HG02798 (cell line): ENCODE results near the gene AFP.
"Not testable (repeated sequence)": the region's sequence is repeated elsewhere in the genome, so short reads cannot be mapped to it uniquely, and the experiment has no call there.

ENCODE experiments used
- ATAC-seq: cut with Tn5 transposase; IDR thresholded peaks from one replicate; pipeline ENCODE4 v1.9.1; 2021; ENCODE audit warnings: mild to moderate bottlenecking; ENCODE audit not compliant: unreplicated experiment, poor library complexity

Gene AFP

DNA sequence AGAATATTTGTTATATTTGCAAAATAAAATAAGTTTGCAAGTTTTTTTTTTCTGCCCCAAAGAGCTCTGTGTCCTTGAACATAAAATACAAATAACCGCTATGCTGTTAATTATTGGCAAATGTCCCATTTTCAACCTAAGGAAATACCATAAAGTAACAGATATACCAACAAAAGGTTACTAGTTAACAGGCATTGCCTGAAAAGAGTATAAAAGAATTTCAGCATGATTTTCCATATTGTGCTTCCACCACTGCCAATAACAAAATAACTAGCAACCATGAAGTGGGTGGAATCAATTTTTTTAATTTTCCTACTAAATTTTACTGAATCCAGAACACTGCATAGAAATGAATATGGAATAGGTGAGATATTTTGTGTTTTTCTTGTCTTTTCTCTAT is at the start of gene AFP:
Gene AFP (plus strand): TSS at position 238 of the 400 bp plus-strand sequence. CDS start 42 bp downstream, at position 280.
- no peak for ATAC-seq

DNA sequence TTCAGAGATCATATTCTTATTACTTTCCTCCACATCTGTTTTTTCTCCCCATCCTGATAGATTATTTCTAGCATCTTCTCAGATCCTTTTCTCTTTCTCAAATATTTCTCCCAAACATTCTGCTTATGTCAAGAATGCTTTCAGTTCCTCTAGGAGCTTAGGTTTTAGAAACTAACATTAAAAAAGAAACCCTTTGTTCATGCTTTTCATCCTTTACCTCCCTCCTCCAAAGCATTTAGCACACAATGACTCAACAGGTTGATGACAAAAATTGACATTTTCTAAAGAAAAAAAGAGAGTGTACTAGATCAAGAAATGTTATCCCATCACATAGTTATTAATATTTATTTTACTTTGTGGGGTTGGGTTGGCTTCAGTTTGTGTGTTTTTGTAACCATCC is 48.5 kb upstream of the AFP start:
- ATAC-seq, result no peak

DNA sequence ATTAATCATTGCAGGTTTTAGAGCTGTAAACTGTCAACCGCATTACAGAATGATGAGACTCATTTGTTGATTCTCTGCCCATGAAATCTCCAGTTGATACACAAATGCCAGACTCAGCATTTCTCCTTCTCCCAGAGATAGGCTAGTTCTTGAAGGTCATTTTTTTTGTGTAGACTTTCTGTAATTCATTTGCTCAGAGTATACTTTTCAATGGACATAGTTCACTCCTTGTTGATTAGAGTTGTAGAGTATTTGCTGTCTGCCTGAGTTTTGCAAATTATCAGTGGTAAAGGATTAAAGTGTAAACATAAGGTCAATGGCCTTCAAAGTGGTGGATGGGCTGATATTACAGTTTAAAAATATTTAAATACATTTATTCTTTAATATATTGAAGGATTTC is 47.1 kb upstream of the AFP start:
- ATAC-seq, result no peak

DNA sequence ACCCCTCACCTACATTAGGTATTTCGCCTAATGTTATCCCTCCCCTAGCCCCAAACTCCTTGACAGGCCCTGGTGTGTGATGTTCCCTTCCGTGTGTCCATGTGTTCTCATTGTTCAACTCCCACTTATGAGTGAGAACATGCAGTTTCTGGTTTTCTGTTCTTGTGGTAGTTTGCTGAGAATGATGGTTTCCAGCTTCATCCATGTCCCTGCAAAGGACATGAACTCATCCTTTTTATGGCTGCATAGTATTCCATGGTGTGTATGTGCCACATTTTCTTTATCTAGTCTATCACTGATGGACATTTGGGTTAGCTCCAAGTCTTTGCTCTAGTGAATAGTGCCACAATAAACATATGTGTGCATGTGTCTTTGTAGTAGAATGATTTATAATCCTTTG is 46.4 kb upstream of the AFP start:
- not testable (repeated sequence) for ATAC-seq

DNA sequence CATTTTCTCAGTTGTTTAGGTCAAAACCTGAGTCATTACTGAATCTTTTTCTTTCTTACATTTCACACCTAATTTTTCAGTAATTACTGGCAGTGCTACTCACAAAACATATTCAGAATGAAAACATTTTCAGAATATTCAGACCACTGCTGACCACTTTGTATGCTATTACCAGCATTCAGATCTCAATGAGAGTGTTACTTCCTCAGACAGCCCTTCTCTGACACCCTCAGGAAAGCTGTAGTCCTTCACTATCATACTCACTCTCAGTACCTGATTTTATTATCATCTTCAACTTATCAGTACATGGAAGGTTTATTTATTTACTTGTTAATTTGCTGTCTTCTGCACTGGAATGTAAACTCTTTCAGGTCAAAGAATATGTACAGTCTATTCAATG is 44.2 kb upstream of the AFP start:
- ATAC-seq, result no peak

DNA sequence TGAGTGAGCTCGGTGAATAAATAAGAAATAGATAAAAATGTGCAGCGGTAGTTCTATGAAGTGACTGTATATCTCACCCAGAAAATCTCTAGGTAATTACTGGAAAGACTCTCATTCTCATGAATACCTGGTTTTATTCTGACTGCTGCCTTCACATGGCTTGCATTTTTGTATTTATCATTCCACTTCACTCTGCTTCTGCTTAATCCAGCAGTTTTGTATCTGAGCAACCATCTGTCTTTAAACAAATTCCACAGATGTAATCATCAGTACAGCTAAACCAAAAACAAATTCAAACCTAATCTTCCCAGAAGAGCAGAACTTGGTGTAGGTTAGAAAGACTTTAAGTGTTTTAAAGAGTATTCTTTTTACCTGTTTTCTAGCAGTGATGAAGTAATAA is 43.1 kb upstream of the AFP start:
- no peak for ATAC-seq

DNA sequence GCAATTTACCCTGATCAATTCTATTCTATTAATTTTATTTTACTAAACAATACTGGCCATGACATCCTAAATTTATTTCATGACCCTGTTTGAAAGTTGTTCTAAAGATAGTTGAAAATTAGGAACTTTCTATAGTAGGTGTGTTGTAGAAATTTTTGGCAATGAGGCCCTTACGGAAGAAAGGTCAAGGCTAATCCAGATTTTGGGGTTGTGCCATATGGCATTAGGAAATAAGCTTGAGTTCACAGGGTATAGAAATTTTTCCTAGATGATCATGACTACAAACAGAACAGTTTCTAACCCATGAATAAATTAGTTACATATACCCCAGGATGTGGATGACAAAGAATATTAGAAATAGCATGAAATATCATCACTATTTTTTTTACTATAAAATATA is 39.7 kb upstream of the AFP start:
- no peak for ATAC-seq

DNA sequence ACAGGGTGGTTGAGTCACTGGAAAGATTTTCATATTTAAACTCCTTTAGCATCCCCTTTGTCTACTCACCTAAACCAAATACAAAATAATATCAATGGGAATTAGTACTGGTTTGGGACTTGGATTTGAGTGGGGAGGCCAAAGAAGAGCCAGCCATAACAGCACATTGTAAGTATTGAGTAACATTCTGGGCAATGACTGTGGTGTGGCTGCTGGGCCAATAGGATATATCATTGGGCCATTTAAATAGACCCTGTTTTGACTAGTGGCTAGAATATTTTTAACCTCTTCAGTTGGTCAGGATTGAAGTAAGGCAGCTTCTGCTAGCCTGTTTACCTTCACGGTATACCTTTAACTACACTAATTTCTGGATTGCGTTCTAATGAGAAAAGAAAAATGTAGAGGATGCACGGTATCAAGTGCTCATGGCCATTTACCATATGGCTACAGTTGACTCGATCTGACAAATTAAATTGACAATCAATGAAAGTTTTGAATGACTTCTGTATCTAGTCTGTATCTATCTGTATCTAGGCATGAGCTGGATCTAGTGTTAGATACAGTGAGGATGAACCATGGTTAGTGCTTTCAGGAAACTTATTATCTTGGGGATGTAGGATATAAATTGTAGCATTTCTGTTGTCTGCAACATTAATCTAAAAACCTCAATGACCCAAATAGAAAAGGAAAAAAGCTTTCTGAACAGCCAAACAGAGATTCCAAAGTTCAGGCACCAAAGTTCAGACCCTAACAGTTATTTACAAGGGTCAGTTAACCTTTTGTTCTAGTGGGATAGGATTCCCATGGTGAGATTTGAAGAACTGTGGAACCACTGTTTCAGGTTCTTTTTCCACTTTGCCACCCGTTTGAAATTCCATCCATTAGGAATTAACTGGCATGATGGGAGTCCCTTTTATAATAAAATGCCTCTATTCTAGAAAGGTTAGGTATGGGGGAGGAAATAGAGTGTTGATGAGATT is 38.7 kb upstream of the AFP start:
- no peak for ATAC-seq

DNA sequence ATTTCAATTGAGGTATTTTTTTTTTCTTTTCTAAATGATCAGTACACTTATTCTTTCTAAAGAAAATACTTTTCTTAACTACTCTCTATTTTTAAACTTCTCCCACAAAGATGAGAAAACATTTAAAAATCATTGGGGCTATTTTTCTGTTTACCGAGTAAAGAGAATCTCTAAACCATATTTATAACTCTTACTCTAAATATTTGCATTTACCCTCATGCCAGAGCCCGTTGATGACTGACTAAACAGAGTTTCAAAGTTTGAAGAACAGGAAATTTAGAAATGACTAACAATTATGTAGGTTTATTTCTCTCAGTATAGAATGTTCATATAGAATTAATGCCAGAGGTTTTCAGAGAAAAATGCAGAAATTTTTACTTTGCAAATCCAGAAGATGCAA is 34.6 kb upstream of the AFP start:
- ATAC-seq, result no peak

DNA sequence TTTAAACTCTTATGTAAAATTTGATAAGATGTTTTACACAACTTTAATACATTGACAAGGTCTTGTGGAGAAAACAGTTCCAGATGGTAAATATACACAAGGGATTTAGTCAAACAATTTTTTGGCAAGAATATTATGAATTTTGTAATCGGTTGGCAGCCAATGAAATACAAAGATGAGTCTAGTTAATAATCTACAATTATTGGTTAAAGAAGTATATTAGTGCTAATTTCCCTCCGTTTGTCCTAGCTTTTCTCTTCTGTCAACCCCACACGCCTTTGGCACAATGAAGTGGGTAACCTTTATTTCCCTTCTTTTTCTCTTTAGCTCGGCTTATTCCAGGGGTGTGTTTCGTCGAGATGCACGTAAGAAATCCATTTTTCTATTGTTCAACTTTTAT is 32.0 kb upstream of the AFP start, which contains the start of gene ALB:
Gene ALB (plus strand): TSS at position 246 of the 400 bp plus-strand sequence. CDS start 41 bp downstream, at position 287.
- ATAC-seq, result no peak

DNA sequence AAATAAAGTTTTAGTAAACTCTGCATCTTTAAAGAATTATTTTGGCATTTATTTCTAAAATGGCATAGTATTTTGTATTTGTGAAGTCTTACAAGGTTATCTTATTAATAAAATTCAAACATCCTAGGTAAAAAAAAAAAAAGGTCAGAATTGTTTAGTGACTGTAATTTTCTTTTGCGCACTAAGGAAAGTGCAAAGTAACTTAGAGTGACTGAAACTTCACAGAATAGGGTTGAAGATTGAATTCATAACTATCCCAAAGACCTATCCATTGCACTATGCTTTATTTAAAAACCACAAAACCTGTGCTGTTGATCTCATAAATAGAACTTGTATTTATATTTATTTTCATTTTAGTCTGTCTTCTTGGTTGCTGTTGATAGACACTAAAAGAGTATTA is 31.6 kb upstream of the AFP start:
- no peak for ATAC-seq

DNA sequence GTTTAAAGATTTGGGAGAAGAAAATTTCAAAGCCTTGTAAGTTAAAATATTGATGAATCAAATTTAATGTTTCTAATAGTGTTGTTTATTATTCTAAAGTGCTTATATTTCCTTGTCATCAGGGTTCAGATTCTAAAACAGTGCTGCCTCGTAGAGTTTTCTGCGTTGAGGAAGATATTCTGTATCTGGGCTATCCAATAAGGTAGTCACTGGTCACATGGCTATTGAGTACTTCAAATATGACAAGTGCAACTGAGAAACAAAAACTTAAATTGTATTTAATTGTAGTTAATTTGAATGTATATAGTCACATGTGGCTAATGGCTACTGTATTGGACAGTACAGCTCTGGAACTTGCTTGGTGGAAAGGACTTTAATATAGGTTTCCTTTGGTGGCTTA is 30.9 kb upstream of the AFP start:
- ATAC-seq, result no peak

DNA sequence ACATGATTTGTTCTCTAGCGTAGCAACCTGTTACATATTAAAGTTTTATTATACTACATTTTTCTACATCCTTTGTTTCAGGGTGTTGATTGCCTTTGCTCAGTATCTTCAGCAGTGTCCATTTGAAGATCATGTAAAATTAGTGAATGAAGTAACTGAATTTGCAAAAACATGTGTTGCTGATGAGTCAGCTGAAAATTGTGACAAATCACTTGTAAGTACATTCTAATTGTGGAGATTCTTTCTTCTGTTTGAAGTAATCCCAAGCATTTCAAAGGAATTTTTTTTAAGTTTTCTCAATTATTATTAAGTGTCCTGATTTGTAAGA is 29.5 kb upstream of the AFP start:
- no peak for ATAC-seq

DNA sequence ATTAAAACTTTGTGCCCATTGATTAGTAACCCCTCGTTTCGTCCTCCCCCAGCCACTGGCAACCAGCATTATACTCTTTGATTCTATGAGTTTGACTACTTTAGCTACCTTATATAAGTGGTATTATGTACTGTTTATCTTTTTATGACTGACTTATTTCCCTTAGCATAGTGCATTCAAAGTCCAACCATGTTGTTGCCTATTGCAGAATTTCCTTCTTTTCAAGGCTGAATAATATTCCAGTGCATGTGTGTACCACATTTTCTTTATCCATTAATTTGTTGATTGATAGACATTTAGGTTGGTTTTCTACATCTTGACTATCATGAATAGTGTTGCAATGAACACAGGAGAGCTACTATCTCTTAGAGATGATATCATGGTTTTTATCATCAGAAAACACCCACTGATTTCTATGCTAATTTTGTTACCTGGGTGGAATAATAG is 28.8 kb upstream of the AFP start:
- ATAC-seq, result no peak

DNA sequence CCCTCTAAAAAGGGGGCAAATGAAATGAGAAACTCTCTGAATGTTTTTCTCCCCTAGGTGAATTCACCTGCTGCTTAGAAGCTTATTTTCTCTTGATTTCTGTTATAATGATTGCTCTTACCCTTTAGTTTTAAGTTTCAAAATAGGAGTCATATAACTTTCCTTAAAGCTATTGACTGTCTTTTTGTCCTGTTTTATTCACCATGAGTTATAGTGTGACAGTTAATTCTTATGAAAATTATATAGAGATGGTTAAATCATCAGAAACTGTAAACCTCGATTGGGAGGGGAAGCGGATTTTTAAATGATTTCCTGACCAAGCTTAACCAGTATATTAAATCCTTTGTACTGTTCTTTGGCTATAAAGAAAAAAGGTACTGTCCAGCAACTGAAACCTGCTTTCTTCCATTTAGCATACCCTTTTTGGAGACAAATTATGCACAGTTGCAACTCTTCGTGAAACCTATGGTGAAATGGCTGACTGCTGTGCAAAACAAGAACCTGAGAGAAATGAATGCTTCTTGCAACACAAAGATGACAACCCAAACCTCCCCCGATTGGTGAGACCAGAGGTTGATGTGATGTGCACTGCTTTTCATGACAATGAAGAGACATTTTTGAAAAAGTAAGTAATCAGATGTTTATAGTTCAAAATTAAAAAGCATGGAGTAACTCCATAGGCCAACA is 27.7 kb upstream of the AFP start:
- ATAC-seq, result no peak

DNA sequence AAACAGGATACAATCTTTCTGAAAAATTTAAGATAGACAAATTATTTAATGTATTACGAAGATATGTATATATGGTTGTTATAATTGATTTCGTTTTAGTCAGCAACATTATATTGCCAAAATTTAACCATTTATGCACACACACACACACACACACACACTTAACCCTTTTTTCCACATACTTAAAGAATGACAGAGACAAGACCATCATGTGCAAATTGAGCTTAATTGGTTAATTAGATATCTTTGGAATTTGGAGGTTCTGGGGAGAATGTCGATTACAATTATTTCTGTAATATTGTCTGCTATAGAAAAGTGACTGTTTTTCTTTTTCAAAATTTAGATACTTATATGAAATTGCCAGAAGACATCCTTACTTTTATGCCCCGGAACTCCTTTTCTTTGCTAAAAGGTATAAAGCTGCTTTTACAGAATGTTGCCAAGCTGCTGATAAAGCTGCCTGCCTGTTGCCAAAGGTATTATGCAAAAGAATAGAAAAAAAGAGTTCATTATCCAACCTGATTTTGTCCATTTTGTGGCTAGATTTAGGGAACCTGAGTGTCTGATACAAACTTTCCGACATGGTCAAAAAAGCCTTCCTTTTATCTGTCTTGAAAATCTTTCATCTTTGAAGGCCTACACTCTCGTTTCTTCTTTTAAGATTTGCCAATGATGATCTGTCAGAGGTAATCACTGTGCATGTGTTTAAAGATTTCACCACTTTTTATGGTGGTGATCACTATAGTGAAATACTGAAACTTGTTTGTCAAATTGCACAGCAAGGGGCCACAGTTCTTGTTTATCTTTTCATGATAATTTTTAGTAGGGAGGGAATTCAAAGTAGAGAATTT is 26.8 kb upstream of the AFP start:
- ATAC-seq, result no peak

DNA sequence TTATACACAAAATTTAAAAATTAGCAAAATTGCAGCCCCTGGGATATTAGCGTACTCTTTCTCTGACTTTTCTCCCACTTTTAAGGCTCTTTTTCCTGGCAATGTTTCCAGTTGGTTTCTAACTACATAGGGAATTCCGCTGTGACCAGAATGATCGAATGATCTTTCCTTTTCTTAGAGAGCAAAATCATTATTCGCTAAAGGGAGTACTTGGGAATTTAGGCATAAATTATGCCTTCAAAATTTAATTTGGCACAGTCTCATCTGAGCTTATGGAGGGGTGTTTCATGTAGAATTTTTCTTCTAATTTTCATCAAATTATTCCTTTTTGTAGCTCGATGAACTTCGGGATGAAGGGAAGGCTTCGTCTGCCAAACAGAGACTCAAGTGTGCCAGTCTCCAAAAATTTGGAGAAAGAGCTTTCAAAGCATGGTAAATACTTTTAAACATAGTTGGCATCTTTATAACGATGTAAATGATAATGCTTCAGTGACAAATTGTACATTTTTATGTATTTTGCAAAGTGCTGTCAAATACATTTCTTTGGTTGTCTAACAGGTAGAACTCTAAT is 26.0 kb upstream of the AFP start:
- ATAC-seq, result no peak

DNA sequence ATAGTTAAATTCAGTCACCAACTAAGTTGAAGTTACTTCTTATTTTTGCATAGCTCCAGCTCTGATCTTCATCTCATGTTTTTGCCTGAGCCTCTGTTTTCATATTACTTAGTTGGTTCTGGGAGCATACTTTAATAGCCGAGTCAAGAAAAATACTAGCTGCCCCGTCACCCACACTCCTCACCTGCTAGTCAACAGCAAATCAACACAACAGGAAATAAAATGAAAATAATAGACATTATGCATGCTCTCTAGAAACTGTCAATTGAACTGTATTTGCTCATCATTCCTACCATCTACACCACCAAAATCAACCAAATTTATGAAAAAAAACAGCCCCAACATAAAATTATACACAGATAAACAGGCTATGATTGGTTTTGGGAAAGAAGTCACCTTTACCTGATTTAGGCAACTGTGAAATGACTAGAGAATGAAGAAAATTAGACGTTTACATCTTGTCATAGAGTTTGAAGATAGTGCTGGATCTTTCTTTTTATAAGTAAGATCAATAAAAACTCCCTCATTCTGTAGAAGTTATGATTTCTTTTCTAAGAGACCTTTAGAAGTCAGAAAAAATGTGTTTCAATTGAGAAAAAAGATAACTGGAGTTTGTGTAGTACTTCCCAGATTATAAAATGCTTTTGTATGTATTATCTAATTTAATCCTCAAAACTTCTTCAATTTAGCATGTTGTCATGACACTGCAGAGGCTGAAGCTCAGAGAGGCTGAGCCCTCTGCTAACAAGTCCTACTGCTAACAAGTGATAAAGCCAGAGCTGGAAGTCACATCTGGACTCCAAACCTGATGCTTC is 24.9 kb upstream of the AFP start:
- ATAC-seq, result no peak

DNA sequence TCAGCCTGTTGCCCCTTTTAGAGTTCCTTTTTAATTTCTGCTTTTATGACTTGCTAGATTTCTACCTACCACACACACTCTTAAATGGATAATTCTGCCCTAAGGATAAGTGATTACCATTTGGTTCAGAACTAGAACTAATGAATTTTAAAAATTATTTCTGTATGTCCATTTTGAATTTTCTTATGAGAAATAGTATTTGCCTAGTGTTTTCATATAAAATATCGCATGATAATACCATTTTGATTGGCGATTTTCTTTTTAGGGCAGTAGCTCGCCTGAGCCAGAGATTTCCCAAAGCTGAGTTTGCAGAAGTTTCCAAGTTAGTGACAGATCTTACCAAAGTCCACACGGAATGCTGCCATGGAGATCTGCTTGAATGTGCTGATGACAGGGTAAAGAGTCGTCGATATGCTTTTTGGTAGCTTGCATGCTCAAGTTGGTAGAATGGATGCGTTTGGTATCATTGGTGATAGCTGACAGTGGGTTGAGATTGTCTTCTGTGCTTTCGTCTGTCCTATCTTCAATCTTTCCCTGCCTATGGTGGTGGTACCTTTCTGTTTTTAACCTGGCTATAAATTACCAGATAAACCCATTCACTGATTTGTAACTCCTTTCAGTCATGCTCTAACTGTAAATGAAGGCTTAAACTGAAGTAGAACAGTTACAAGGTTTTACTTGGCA is 24.1 kb upstream of the AFP start:
- no peak for ATAC-seq
